GM12878 (cell line): ENCODE measurements around the gene PPARA. TPM values are rescaled to one million over a fixed set of nuclear protein-coding genes. Genes with fewer than 3 reads are reported as not detected.

Experiments
- ATAC-seq: fragments of 200-7000 bp; cut with Tn5 transposase; 3 replicates; pipeline ENCODE4 v1.9.1; 2020; ENCODE audit warnings: mild to moderate bottlenecking, moderate library complexity
- BruUV-seq: library from RNA; stranded (reverse); fragments of 400-500 nt; replicated peaks from 2 replicates; lab custom pipeline; 2021; lab: Mats Ljungman, UMichigan
- CTCF ChIA-PET: fragments of 300-600 bp; sonication (Branson Sonifier 250); formaldehyde crosslinking; extraction: SDS; loops from one replicate; lab custom pipeline; 2021; ENCODE audit warnings: inconsistent platforms; lab: Yijun Ruan, JAX
- POLR2A ChIA-PET: fragments of 350-600 bp; formaldehyde crosslinking; extraction: SDS; loops from one replicate; lab custom pipeline; 2021; ENCODE audit warnings: inconsistent platforms; lab: Charles Lee
- RAD21 ChIA-PET: fragments of 300-600 bp; sonication (Branson Sonifier 250); formaldehyde crosslinking; loops from one replicate; lab custom pipeline; 2023; ENCODE audit warnings: antibody characterized with exemption; ENCODE audit not compliant: unreplicated experiment; lab: Charles Lee
- SMC1A ChIA-PET: fragments of 300-600 bp; sonication (Branson Sonifier 250); formaldehyde crosslinking; loops from one replicate; lab custom pipeline; 2023; ENCODE audit not compliant: unreplicated experiment, uncharacterized antibody; lab: Charles Lee
- DNase-seq: peaks from one replicate; pipeline ENCODE4 v3.0.0-alpha.2; 2011; ENCODE audit warnings: low read depth, low spot score
- FAIRE-seq: peaks from 3 replicates; lab custom pipeline; 2011; peaks lifted over from hg19 to GRCh38; lab: Jason Lieb, UNC
- H2AFZ ChIP-seq: 2 replicates; pipeline ENCODE4 v1.6.0; 2011; ENCODE audit warnings: low read depth, low read length, control low read depth; ENCODE audit not compliant: control insufficient read depth
- H3K27ac ChIP-seq: 2 replicates; pipeline ENCODE4 v1.5.1; 2011; ENCODE audit warnings: control low read depth; ENCODE audit not compliant: control insufficient read depth, insufficient read depth
- H3K27me3 ChIP-seq, 2 experiments: replicated peaks in 1 of 2; 2 replicates each; pipeline versions ENCODE4 v1.6.0 to v1.6.1; 2011; ENCODE audit warnings: low read length in 1 of 2; ENCODE audit not compliant: control insufficient read depth in 2 of 2, insufficient read depth in 2 of 2
- H3K36me3 ChIP-seq, 2 experiments: 2 replicates each; pipeline ENCODE4 v1.5.1; 2011; ENCODE audit warnings: low read length in 1 of 2; ENCODE audit not compliant: control insufficient read depth in 2 of 2, insufficient read depth in 2 of 2
- H3K4me1 ChIP-seq: 2 replicates; pipeline ENCODE4 v1.6.1; 2011; ENCODE audit warnings: mild to moderate bottlenecking, low read length, moderate library complexity, mixed read lengths; ENCODE audit not compliant: control insufficient read depth, insufficient read depth
- H3K4me2 ChIP-seq: 2 replicates; pipeline ENCODE4 v1.6.0; 2011; ENCODE audit warnings: control low read depth; ENCODE audit not compliant: control insufficient read depth, insufficient read depth
- H3K4me3 ChIP-seq: fragments of 200-600 bp; sonication (generic); 2 replicates; pipeline ENCODE4 v1.5.1; 2016
- H3K79me2 ChIP-seq: 2 replicates; pipeline ENCODE4 v1.6.0; 2011; ENCODE audit warnings: low read length; ENCODE audit not compliant: control insufficient read depth, insufficient read depth
- H3K9ac ChIP-seq: 2 replicates; pipeline ENCODE4 v1.8.0; 2011; ENCODE audit warnings: low read length, control low read depth, mixed read lengths; ENCODE audit not compliant: control insufficient read depth, insufficient read depth
- H3K9me3 ChIP-seq: replicated peaks from 3 replicates; pipeline ENCODE4 v1.5.1; 2011; ENCODE audit warnings: mild to moderate bottlenecking, low read length; ENCODE audit not compliant: control insufficient read depth, insufficient read depth
- H4K20me1 ChIP-seq: 2 replicates; pipeline ENCODE4 v1.6.0; 2011; ENCODE audit not compliant: control insufficient read depth, insufficient read depth
- BCL11A ChIP-seq: IDR thresholded peaks from 2 replicates; pipeline ENCODE4 v1.6.1; 2011; ENCODE audit warnings: low read depth, low read length
- CBX5 ChIP-seq: sonication (generic); IDR thresholded peaks from 2 replicates; pipeline ENCODE4 v1.6.1; 2016; ENCODE audit warnings: low read depth, moderate library complexity, mild to moderate bottlenecking, inconsistent platforms
- CHD1 ChIP-seq: IDR thresholded peaks from 2 replicates; pipeline ENCODE4 v1.6.1; 2012; ENCODE audit warnings: low read depth, low read length, improper control_type of control experiment
- CHD4 ChIP-seq: fragments of 200-600 bp; sonication (generic); IDR thresholded peaks from 2 replicates; pipeline ENCODE4 v1.6.1; 2016; ENCODE audit warnings: mild to moderate bottlenecking
- CREB1 ChIP-seq: IDR thresholded peaks from 2 replicates; pipeline ENCODE4 v1.6.1; 2012; ENCODE audit warnings: low read depth, mild to moderate bottlenecking, inconsistent platforms
- DPF2 ChIP-seq: fragments of 450-650 bp; IDR thresholded peaks from 2 replicates; pipeline ENCODE4 v1.6.1; 2017; ENCODE audit warnings: mild to moderate bottlenecking
- LARP7 ChIP-seq: fragments of 450-650 bp; IDR thresholded peaks from 2 replicates; pipeline ENCODE4 v1.6.1; 2017; ENCODE audit warnings: mild to moderate bottlenecking
- POU2F2 ChIP-seq: IDR thresholded peaks from 3 replicates; pipeline ENCODE4 v1.6.1; 2011; ENCODE audit warnings: low read depth, mild to moderate bottlenecking, low read length, borderline replicate concordance
- SREBF1 ChIP-seq: IDR thresholded peaks from 2 replicates; pipeline ENCODE4 v1.6.1; 2012; ENCODE audit warnings: mild to moderate bottlenecking, low read length
- SREBF2 ChIP-seq: IDR thresholded peaks from 2 replicates; pipeline ENCODE4 v1.6.1; 2012; ENCODE audit warnings: mild to moderate bottlenecking, low read length
- TARDBP ChIP-seq: IDR thresholded peaks from 2 replicates; pipeline ENCODE4 v1.6.1; 2016; ENCODE audit warnings: borderline replicate concordance
- ZNF384 ChIP-seq: IDR thresholded peaks from 2 replicates; pipeline ENCODE4 v1.6.1; 2012; ENCODE audit warnings: low read depth, mild to moderate bottlenecking, low read length, improper control_type of control experiment, borderline replicate concordance
- ZNF687 ChIP-seq: fragments of 450-650 bp; IDR thresholded peaks from 2 replicates; pipeline ENCODE4 v1.6.1; 2017; ENCODE audit warnings: mild to moderate bottlenecking, moderate library complexity
- WGBS: methylation state at CpG from one replicate; pipeline ENCODE4 v1.1.6; 2016; ENCODE audit warnings: low lambda C conversion rate; ENCODE audit not compliant: insufficient replicate concordance, insufficient coverage; ENCODE audit errors: missing lambda C conversion rate; 5-methylcytosine and 5-hydroxymethylcytosine counted together
- in situ Hi-C: fragments of 300-500 bp; cut with MboI; formaldehyde crosslinking; loops from 9 replicates; pipeline ENCODE4 v1.14.3; 2018; ENCODE audit warnings: mixed read lengths
- intact Hi-C: fragments of 100-400 bp; cut with micrococcal nuclease; formaldehyde crosslinking; loops from one replicate; pipeline ENCODE4 v1.14.2; 2022; ENCODE audit not compliant: unreplicated experiment
- polyA plus RNA-seq, 11 experiments: library from polyadenylated mRNA; depleted of rRNA in 4 of 11; unstranded in 6 of 11; stranded (reverse) in 5 of 11; fragments of >200 nt; fragmentation: Nextera tagmentation in 4 of 11; fragmentation: Illumina TruSeq in 1 of 11; extraction: Ambion mirVana in 4 of 11; extraction: Trizol in 1 of 11; gene quantifications; 1 replicate in 1 of 11; 2 replicates in 10 of 11; pipeline versions ENCODE4 v1.2.1 to v1.2.3, GENCODE V29; 2011 to 2016; ENCODE audit warnings: inconsistent platforms in 2 of 11, missing spikeins in 2 of 11, low read depth in 1 of 11
- total RNA-seq, 4 experiments: library from RNA; depleted of rRNA in 3 of 4; stranded (reverse); fragments of >200 nt in 3 of 4; fragmentation: Illumina TruSeq in 1 of 4; extraction: Trizol in 1 of 4; gene quantifications; 2 replicates each; pipeline versions ENCODE4 v1.2.1 to v1.2.3, GENCODE V29; 2013 to 2021

The PPARA gene
- total and polyA plus RNA-seq, 10 of the 15 experiments (the other 5 are each of a cell fraction or from before 2014, with no cell fraction given), result 0.72 to 10.4 (median 4.6) TPM

- Histone ChIP-seq H3K9ac (no peak overlapping the region), H3K27ac (no peak overlapping the region), H2AFZ (no peak overlapping the region), H3K36me3 (no peaks in the 10 kb centered on the region), H3K4me2 (no peak overlapping the region), H3K4me3 (no peak overlapping the region), H4K20me1 (no peaks in the 10 kb centered on the region), H3K27me3 (no peaks in the 10 kb centered on the region), H3K4me1 (peaks cover 4% of the 10 kb centered on the region), H3K9me3 (no peaks in the 10 kb centered on the region), H3K79me2 (no peaks in the 10 kb centered on the region)
- FAIRE-seq (no peak), DNase-seq (no peak), ATAC-seq (no peak)
- ChIA-PET SMC1A (interaction anchor here (1.3 kb wide), 1 partner anchor 61 kb away, joined by 3 read pairs; the partner anchor contains the start of gene GTSE1), CTCF (no interaction called here), POLR2A (no interaction called here), RAD21 (no interaction called here)
- 94% methylated on average over 12 of the region's 12 CpGs for WGBS
- intact Hi-C loops, result no loop called here
- BruUV-seq, result no TSS peak
- in situ Hi-C loops, result no loop called here
- TF ChIP-seq CBX5, result no peak
- TF ChIP-seq CHD4, result no peak
- TF ChIP-seq SREBF2, result no peak
- no peak for TF ChIP-seq LARP7
- TF ChIP-seq BCL11A, result no peak
- no peak for TF ChIP-seq CREB1
- TF ChIP-seq ZNF384, result no peak
- TF ChIP-seq POU2F2, result no peak
These were observed 84.6 kb downstream of the PPARA start for GRCh38 chr22:46234969-46235368.

- Histone ChIP-seq H2AFZ (no peak overlapping the region), H3K4me2 (no peak overlapping the region), H3K4me3 (no peak overlapping the region), H3K79me2 (no peaks in the 10 kb centered on the region), H3K9me3 (no peaks in the 10 kb centered on the region), H3K4me1 (peaks cover 6% of the 10 kb centered on the region), H3K27me3 (no peaks in the 10 kb centered on the region), H3K27ac (no peak overlapping the region), H4K20me1 (no peaks in the 10 kb centered on the region), H3K36me3 (no peaks in the 10 kb centered on the region), H3K9ac (no peak overlapping the region)
- CTCF ChIA-PET, result no interaction called here
- SMC1A ChIA-PET, result no interaction called here
- intact Hi-C loops (no loop called here), in situ Hi-C loops (no loop called here)
- FAIRE-seq, result no peak
- no TSS peak for BruUV-seq
- WGBS, result 91% methylated on average over 12 of the region's 12 CpGs
- RAD21 ChIA-PET, result no interaction called here
- POLR2A ChIA-PET, result interaction anchor here (0.7 kb wide), 1 partner anchor 8 kb away, joined by 4 read pairs; no protein-coding TSS in a partner anchor
- TF ChIP-seq CHD1 (no peak), DPF2 (no peak), SREBF1 (no peak), ZNF687 (no peak), TARDBP (no peak)
- no peak for ATAC-seq
- DNase-seq, result no peak
These were observed 87.3 kb downstream of the PPARA start for GRCh38 chr22:46237453-46238124.
